ENCODE results near the gene SH3GLB1. TPM values are rescaled to one million over a fixed set of nuclear protein-coding genes. Genes with fewer than 3 reads are reported as not detected.

SH3GLB1 gene
- total and polyA plus RNA-seq, 10 of the 15 experiments (the other 5 are each of a cell fraction or from before 2014, with no cell fraction given): 18.0 to 59.0 (median 36.5) TPM

- FAIRE-seq (no peak), DNase-seq (ENCODE audit: low read depth, low spot score) (no peak), ATAC-seq (no peak)
- Histone ChIP-seq H3K4me2 (ENCODE audit: control insufficient read depth, insufficient read depth) (no peak overlapping the region), H4K20me1 (ENCODE audit: control insufficient read depth, insufficient read depth) (no peaks in the 10 kb centered on the region), H3K4me1 (ENCODE audit: control insufficient read depth, insufficient read depth, low read length) (no peaks in the 10 kb centered on the region), H3K36me3 (ENCODE audit: control insufficient read depth in 2 of 2, insufficient read depth in 2 of 2, low read length in 1 of 2) (no peaks in the 10 kb centered on the region), H3K9ac (ENCODE audit: control insufficient read depth, insufficient read depth, low read length) (no peak overlapping the region), H3K79me2 (ENCODE audit: control insufficient read depth, insufficient read depth, low read length) (no peaks in the 10 kb centered on the region), H3K27ac (ENCODE audit: control insufficient read depth, insufficient read depth) (no peak overlapping the region), H3K4me3 (no peak overlapping the region), H2AFZ (ENCODE audit: control insufficient read depth, low read depth, low read length) (no peak overlapping the region), H3K9me3 (replicated peaks; ENCODE audit: control insufficient read depth, insufficient read depth, low read length) (no peaks in the 10 kb centered on the region), H3K27me3 (replicated peaks in 1 of 2; ENCODE audit: control insufficient read depth in 2 of 2, insufficient read depth in 2 of 2, low read length in 1 of 2) (no peaks in the 10 kb centered on the region; a peak in 1 of 4 replicates)
- POLR2A ChIA-PET: no interaction called here
- in situ Hi-C loops (cut with MboI): no loop called here
- BruUV-seq (replicated peaks): no TSS peak
- TF ChIP-seq NR2C1 (IDR thresholded peaks at IDR 0.05) (no peak), CHD1 (IDR thresholded peaks at IDR 0.05; ENCODE audit: low read depth, low read length) (no peak), RELA (IDR thresholded peaks at IDR 0.05; ENCODE audit: borderline replicate concordance, partially characterized antibody) (no peak), STAT3 (IDR thresholded peaks at IDR 0.05; ENCODE audit: low read depth, low read length) (no peak), EP300 (IDR thresholded peaks at IDR 0.05; ENCODE audit: borderline replicate concordance in 1 of 2, control insufficient read depth in 1 of 2, low read depth in 2 of 2, low read length in 2 of 2) (no peak), EZH2 (IDR thresholded peaks at IDR 0.05; ENCODE audit: borderline replicate concordance, control insufficient read depth, low read depth, low read length) (no peak), SP1 (IDR thresholded peaks at IDR 0.05; ENCODE audit: low read depth, low read length) (no peak), E4F1 (IDR thresholded peaks at IDR 0.05; ENCODE audit: borderline replicate concordance, partially characterized antibody) (no peak), MXI1 (IDR thresholded peaks at IDR 0.05; ENCODE audit: low read depth, low read length) (no peak), HDAC2 (IDR thresholded peaks at IDR 0.05) (no peak)
- intact Hi-C loops (cut with micrococcal nuclease; ENCODE audit: unreplicated experiment): no loop called here
- SMC1A ChIA-PET (ENCODE audit: uncharacterized antibody, unreplicated experiment): interaction anchor here (1.0 kb wide), 1 partner anchor 20 kb away, joined by 3 read pairs; no protein-coding TSS in a partner anchor
- RAD21 ChIA-PET (ENCODE audit: unreplicated experiment): no interaction called here
- 12% methylated on average over 2 of the region's 2 CpGs for WGBS (ENCODE audit: insufficient coverage, insufficient replicate concordance, low lambda C conversion rate, missing lambda C conversion rate)
- CTCF ChIA-PET: no interaction called here
Measured at GRCh38 chr1:86765073-86765472, 60.7 kb downstream of the SH3GLB1 start.
